IPS-18a (cell line): ENCODE data around the gene IFITM2.
"Not testable (repeated sequence)": the region's sequence is repeated elsewhere in the genome, so short reads cannot be mapped to it uniquely, and the experiment has no call there.

Experiments used
- H3K27ac ChIP-seq: one replicate; pipeline ENCODE4 v1.5.1; 2013; ENCODE audit warnings: low read length
- H3K27me3 ChIP-seq: one replicate; pipeline ENCODE4 v1.6.1; 2013; ENCODE audit warnings: mild to moderate bottlenecking, low read length; ENCODE audit not compliant: control insufficient read depth, insufficient read depth
- H3K36me3 ChIP-seq: one replicate; pipeline ENCODE4 v1.6.1; 2013; ENCODE audit warnings: low read depth, low read length; ENCODE audit not compliant: control insufficient read depth
- H3K4me1 ChIP-seq: one replicate; pipeline ENCODE4 v1.6.1; 2013; ENCODE audit warnings: low read depth, low read length; ENCODE audit not compliant: control insufficient read depth
- H3K4me3 ChIP-seq: one replicate; pipeline ENCODE4 v1.5.1; 2013; ENCODE audit warnings: low read length
- H3K9ac ChIP-seq: one replicate; pipeline ENCODE4 v1.6.1; 2013; ENCODE audit warnings: mild to moderate bottlenecking, low read length, moderate library complexity
- H3K9me3 ChIP-seq: one replicate; pipeline ENCODE4 v1.6.1; 2013; ENCODE audit warnings: low read depth, low read length; ENCODE audit not compliant: control insufficient read depth

The IFITM2 gene

GRCh38 chr11:327581-327923, 19.9 kb downstream of the IFITM2 start:
- Histone ChIP-seq H3K4me3 (no peak overlapping the region), H3K9me3 (no peaks in the 10 kb centered on the region), H3K36me3 (no peaks in the 10 kb centered on the region), H3K9ac (no peak overlapping the region), H3K27ac (no peak overlapping the region), H3K27me3 (no peaks in the 10 kb centered on the region), H3K4me1 (peaks cover 3% of the 10 kb centered on the region)

- Histone ChIP-seq H3K9me3 (peaks cover 2% of the 10 kb centered on the region), H3K27ac (no peak overlapping the region), H3K36me3 (no peaks in the 10 kb centered on the region), H3K27me3 (no peaks in the 10 kb centered on the region), H3K4me1 (peaks cover 3% of the 10 kb centered on the region), H3K9ac (no peak overlapping the region), H3K4me3 (no peak overlapping the region)
These were observed 20.4 kb downstream of the IFITM2 start for GRCh38 chr11:328012-328411.

- not testable (repeated sequence) for H3K9me3 ChIP-seq, H3K4me3 ChIP-seq, H3K27ac ChIP-seq, H3K4me1 ChIP-seq, H3K27me3 ChIP-seq, H3K9ac ChIP-seq, H3K36me3 ChIP-seq
These were observed 21.0 kb downstream of the IFITM2 start for GRCh38 chr11:328516-329100.

GRCh38 chr11:329886-330253, 22.3 kb downstream of the IFITM2 start:
- peaks cover 15% of the 10 kb centered on the region for H3K4me1 ChIP-seq
- no peak overlapping the region for H3K9ac ChIP-seq

GRCh38 chr11:330307-330693, 22.7 kb downstream of the IFITM2 start:
- no peak overlapping the region for H3K4me3 ChIP-seq
- no peak overlapping the region for H3K27ac ChIP-seq
- H3K4me1 ChIP-seq, result peaks cover 16% of the 10 kb centered on the region
- peaks cover 3% of the 10 kb centered on the region for H3K9me3 ChIP-seq
- H3K9ac ChIP-seq, result no peak overlapping the region
- H3K36me3 ChIP-seq, result no peaks in the 10 kb centered on the region
- no peaks in the 10 kb centered on the region for H3K27me3 ChIP-seq

More at GRCh38 chr11:329886-330253, 22.3 kb downstream of the IFITM2 start:
- Histone ChIP-seq H3K9me3 (peaks cover 3% of the 10 kb centered on the region), H3K36me3 (no peaks in the 10 kb centered on the region), H3K27ac (no peak overlapping the region), H3K4me3 (no peak overlapping the region), H3K27me3 (no peaks in the 10 kb centered on the region)

GRCh38 chr11:330694-331357, 23.2 kb downstream of the IFITM2 start:
- H3K27ac ChIP-seq, result no peak overlapping the region
- no peaks in the 10 kb centered on the region for H3K36me3 ChIP-seq
- no peak overlapping the region for H3K4me3 ChIP-seq
- H3K27me3 ChIP-seq, result no peaks in the 10 kb centered on the region
- no peak overlapping the region for H3K9ac ChIP-seq
- H3K9me3 ChIP-seq, result peaks cover 3% of the 10 kb centered on the region
- H3K4me1 ChIP-seq, result peaks cover 21% of the 10 kb centered on the region

GRCh38 chr11:331358-332060, 23.9 kb downstream of the IFITM2 start:
- H3K4me3 ChIP-seq, result no peak overlapping the region
- H3K9me3 ChIP-seq, result peaks cover 3% of the 10 kb centered on the region
- H3K4me1 ChIP-seq, result peaks cover 28% of the 10 kb centered on the region
- no peak overlapping the region for H3K27ac ChIP-seq
- H3K27me3 ChIP-seq, result no peaks in the 10 kb centered on the region
- no peaks in the 10 kb centered on the region for H3K36me3 ChIP-seq
- no peak overlapping the region for H3K9ac ChIP-seq

- H3K9ac ChIP-seq, result no peak overlapping the region
- no peak overlapping the region for H3K27ac ChIP-seq
- no peaks in the 10 kb centered on the region for H3K36me3 ChIP-seq
- peaks cover 3% of the 10 kb centered on the region for H3K9me3 ChIP-seq
- peaks cover 33% of the 10 kb centered on the region for H3K4me1 ChIP-seq
- H3K27me3 ChIP-seq, result no peaks in the 10 kb centered on the region
- H3K4me3 ChIP-seq, result no peak overlapping the region
These were observed 25.2 kb downstream of the IFITM2 start for GRCh38 chr11:332651-333480.

- Histone ChIP-seq H3K27ac (peak overlapping the region; percentile 66), H3K4me1 (peaks cover 33% of the 10 kb centered on the region), H3K9ac (peak overlapping the region; percentile 24), H3K4me3 (peak overlapping the region; percentile 31)
- H3K9me3 ChIP-seq, H3K36me3 ChIP-seq, H3K27me3 ChIP-seq: not testable (repeated sequence)
These were observed 26.1 kb downstream of the IFITM2 start for GRCh38 chr11:333616-334263.

- Histone ChIP-seq H3K4me3 (peak overlapping the region; percentile 31), H3K9ac (peak overlapping the region; percentile 24), H3K9me3 (peaks cover 3% of the 10 kb centered on the region), H3K4me1 (peaks cover 33% of the 10 kb centered on the region), H3K36me3 (no peaks in the 10 kb centered on the region), H3K27me3 (no peaks in the 10 kb centered on the region), H3K27ac (peak overlapping the region; percentile 66)
These were observed 26.8 kb downstream of the IFITM2 start for GRCh38 chr11:334264-334994.
